MM.1S (cell line): ENCODE data around the gene MEGF11.

Experiments used
- CTCF ChIP-seq: fragments of 300-600 bp; sonication (generic); IDR thresholded peaks from 2 replicates; pipeline ENCODE4 v1.5.1; 2016; ENCODE audit warnings: antibody characterized with exemption, low read length, mixed read lengths
- EZH2 ChIP-seq: fragments of 300-600 bp; sonication (generic); optimal IDR thresholded peaks from 2 replicates; pipeline ENCODE3; 2017; ENCODE audit warnings: low read depth, mild to moderate bottlenecking, antibody characterized with exemption, low read length, mixed read lengths

- TF ChIP-seq CTCF: no peak
- no peak for TF ChIP-seq EZH2
These were observed 129.8 kb downstream of the MEGF11 start for GRCh38 chr15:66123799-66124198.
